Measurements from ENCODE around the gene PSME4.
"Not testable (repeated sequence)": the region's sequence is repeated elsewhere in the genome, so short reads cannot be mapped to it uniquely, and the experiment has no call there.

Gene PSME4

DNA sequence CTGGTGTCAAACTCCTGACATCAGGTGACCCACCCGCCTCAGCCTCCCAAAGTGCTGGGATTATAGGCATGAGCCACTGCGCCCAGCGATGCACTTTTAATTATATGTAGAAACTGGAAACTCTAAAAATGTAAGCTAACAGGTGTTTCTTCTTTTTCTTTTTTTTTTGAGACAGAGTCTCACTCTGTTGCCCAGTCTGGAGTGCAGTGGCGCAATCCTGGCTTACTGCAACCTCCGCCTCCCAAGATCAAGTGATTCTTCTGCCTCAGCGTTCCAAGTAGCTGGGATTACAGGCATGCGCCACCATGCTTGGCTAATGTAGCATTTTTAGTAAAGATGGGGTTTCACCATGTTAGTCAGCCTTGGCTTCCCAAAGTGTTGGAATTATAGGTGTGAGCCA is 129.1 kb downstream of the PSME4 start:
- DNase-seq: not testable (repeated sequence)

DNA sequence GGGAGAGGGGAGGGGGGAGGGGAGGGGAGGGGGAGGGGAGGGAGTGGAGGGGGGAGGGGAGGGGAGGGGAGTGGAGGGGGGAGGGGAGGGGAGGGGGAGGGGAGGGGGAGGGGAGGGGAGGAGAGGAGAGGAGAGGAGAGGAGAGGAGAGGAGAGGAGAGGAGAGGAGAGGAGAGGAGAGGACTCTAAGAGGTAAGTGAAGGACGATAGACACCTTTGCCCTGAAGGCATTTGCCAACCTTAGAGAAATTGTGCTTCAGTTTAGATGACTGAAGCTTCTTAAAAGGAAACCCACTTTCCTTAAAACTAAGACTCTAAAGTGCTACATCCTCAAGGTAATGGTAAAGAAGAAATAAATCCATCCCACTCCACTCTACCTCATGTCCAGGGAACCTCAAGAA is 130.2 kb downstream of the PSME4 start:
- DNase-seq: no peak

DNA sequence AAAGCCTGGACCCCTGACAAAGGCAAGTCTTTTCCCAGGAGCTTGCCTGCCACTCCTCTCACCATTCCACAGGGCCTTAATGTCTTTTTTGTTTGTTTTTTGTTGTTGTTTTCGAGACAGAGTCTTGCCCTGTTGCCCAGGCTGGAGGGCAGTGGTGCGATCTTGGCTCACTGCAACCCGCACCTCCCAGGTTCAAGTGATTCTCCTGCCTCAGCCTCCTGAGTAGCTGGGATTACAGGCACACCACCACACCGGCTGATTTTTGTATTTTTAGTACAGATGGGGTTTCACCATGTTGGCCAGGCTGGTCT is 140.9 kb downstream of the PSME4 start:
- not testable (repeated sequence) for DNase-seq

DNA sequence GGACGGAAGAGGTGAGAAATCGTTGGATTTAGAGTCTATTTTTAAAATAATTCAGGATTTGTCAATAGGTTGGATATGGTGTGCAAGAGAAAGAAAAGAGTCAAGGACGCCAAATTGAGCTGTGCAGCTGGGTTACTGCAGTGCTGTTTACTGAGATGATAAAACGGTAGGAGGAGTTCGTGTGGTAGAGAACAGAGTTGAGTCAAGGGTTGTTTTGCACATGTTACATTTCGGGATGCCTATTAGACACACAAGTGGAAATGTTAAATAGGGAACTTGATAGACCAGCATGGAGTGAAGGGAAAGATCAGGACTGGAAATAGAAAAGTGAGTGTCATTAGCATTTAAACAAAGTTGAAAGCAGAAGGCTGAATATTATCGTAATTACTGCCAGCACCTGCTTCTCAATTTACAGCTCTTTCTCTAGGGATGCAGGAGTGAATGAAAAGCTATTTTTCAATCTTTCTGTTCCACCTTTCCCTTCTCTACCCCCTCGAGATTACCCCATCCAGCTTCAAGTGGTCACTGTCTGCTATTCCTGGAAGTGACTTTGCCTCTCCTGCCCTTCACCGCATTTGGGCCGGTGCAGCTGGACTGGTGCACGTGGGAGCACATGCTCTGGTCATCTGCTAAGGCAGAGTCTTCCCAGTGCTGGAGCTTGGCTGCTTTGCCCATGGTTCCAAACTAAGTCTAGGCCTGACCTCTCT is 141.4 kb downstream of the PSME4 start:
- DNase-seq: no peak

DNA sequence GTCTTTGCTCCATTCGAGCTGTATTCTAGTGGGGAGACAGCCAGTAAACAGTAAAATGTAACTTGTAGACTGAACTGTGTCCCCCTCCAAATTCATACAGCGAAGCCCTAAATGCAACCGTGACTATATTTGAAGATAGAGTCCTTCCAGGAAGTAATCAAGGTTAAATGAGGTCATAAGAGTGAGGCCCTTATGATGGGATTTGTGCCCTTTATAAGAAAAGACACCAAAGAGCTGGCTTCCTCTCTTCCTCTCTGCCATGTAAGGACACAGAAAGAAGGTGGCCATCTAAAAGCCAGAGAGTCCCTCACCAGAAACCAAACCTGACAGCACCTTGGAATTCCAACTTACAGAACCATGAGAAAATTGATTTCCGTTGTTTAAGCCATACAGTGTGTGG is 142.5 kb downstream of the PSME4 start:
- no peak for DNase-seq

DNA sequence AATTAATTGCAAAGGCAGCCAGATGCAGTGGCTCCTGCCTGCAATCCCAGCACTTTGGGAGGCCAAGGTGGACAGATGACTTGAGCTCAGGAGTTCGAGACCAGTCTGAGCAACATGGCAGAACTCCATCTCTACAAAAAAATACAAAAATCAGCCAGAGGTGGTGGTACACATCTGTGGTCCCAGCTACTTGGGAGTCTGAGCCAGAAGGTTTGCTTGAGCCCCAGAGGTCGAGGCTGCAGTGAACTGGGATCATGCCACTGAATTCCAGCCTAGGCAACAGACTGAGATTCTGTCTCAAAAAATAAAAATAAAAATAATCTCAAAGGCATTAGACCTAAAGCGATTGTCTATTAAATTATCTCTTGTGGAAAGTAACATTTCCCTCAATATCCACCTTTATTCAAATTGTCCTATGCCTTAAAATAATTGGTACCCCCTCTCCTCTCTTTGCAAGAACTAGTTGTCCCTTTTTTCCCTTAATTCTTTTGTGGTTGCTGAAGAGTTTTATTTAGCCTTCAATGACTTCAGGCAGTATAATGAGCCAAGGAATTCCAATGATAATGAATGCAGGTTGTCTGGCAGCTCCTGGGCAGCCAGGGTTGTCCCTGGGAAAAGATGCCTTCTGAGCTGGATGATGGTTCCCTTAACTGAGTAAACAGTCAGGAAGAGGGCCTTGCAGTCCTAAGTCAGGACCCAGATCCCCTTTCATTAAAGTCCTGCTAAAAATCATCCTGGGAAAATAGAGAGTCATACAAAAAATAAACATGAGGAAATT is 143.2 kb downstream of the PSME4 start:
- no peak for DNase-seq

DNA sequence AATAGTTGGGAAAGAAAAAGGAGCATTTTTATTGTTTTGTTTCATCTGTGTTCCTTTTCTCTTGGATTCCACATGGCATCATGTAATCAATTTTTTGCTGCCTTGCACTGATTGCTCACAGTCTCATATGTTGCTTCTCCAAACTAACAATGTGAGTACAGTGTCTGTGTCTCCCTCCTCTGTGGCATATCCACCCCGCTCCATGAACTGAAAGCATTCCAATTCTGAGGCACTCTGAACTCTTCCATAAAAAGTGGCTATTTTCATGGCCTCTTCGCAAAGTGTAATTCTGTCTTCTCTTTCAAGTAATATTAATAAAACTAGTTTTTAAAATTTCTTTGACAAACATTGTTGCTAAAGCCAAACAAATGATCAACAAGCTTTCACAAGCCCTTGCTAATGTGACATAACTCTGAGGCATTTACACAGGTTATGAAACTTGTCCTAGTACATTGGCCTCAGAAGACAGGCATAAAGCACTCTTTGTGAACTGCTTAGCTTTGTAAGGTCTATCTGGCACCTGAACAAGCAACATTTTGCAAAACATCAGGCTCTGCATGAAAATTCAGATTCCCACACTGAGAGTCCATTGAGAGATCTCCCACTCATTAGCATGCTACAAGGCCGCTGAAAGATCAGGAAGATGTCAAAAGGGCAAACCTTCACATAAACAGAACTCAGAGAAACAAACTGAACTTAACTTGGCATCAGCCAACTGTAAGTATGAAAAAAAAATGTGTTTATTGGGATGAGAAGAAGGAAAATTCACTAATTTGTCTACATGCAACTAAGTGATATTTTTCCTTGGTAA is 144.0 kb downstream of the PSME4 start:
- DNase-seq: no peak

DNA sequence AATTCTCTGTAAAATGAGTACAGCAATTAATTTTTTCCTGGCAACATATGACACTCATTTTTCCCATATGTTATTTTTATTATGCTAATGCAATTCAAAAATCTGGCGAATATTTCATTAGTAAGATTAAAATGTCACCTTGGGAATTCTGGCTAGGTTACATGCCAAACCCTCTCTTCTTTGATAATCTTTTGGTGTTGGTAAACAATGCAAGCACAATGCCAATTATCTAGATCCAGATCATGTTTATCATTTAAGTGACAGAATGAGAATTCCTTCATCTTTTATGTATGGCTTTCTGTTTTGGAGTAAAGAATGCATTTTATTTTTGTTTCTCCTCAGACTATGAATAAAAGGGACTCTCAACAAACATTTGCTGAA is 144.8 kb downstream of the PSME4 start:
- no peak for DNase-seq

DNA sequence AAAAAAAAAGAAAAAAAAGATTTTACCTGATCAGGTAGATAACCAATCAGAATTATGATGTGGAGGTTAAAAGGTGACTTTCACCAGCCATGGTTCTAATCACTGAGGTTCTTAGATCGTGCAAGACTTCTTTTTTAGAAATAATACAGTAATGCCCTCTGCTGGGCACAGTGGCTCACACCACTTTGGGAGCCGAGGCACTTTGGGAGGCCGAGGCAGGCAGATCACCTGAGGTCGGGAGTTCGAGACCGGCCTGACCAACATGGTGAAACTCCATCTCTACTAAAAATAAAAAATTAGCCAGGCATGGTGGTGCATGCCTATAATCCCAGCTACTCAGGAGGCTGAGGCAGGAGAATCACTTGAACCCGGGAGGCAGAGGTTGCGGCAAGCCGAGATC is 147.2 kb downstream of the PSME4 start:
- not testable (repeated sequence) for DNase-seq

DNA sequence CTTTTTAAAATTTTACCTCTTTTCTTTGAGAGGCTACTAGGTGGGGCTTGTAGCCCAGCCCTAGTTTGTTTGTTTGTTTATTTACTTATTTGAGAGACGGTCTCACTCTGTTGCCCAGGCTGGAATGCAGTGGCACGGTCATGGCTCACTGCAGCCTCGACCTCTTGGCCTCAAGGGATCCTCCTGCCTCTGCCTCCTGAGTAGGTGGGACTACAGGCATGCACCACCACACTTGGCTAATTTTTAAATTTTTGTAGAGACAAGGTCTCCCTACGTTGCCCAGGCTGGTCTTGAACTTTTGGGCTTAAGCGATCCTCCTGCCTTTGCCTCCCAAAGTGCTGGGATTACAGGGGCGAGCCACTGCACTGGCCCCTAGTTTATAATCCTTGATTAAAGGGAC is 149.0 kb downstream of the PSME4 start:
- DNase-seq: no peak

DNA sequence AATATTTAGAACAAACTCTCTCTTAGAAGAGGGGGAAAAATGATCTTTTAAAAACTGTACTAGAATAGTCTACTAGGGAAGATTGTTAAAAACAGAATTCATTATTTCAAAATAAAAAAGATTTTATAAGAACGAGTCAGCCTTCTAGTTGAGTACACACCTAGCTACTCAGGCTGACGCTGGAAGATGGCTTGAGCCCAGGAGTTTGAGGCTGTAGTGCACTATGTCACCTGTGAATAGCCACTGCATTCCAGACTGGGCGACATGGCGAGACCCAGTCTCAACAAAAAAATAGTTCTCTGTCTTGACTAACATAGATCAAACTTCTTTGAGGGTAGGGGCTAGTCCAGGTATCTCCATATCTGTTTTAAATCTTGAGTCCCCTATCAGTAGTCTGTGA is 150.1 kb downstream of the PSME4 start:
- DNase-seq: no peak

DNA sequence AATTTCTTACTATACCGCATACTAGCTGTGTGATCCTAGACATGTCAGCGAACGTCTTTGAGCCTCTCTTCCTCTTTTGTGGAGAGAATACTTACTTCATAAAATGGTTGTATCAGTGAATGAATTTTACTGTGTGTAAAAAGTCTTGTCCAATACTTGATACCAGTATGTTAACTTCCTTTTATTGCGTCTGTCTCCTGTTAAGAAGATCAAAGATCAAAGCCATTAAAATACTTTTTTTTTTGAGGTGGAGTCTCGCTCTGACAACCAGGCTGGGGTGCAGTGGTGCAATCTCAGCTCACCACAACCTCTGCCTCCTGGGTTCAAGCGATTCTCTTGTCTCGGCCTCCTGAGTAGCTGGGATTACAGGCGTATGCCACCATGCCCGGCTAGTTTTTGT is 150.7 kb downstream of the PSME4 start:
- no peak for DNase-seq

DNA sequence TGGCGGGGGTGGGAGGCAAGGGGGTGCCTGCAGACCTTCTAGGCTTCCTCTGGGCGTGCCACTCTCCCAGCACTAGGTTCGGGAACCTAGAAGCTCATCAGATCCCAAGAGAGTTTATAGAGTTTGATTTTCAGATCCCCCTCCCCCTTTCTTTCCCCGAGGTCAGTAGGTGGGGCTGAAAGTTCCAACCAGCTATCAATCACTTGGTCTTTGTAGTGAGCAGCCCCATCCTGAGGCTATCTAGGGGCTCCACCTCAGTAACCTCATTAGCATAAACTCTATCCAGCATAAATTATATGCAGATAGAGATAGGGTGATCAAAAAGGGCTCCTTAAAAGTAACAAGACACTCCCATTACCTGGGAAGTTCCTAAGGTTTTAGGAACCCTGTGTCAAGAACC is 151.2 kb downstream of the PSME4 start:
- no peak for DNase-seq

DNA sequence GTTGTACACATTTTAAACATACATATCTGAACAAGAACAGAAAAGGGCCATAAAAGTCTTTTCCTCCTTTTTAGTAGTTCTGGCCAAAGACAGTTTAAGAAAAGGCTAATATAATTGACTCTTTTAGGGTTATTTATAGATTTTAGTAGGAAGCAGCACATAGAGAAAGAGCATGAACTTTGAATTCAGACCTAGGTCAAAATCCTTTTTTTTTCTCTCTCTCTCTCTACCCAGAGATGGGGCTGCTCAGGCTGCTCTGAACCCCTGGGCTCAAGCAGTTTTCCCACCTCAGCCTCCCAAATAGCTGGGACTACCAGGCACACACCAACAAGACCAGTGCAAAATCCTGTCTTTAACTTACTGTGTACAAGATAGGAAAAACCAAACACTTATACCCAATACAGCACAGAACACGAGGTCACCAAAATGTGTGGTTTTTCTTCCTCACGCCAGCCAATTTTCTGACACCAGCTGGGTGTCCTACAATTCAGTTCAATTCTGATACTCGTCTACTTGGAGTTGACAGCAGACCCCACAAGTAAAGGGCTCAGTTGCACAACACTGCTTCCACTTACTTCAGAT is 151.8 kb downstream of the PSME4 start:
- DNase-seq: no peak
